GM23338 (cell line): ENCODE results near the gene L3MBTL4. TPM values are rescaled to one million over a fixed set of nuclear protein-coding genes. Genes with fewer than 3 reads are reported as not detected.

Source experiments
- ATAC-seq: fragments of 200-7000 bp; cut with Tn5 transposase; 3 replicates; pipeline ENCODE4 v1.9.1; 2020
- DNase-seq: peaks from one replicate; pipeline ENCODE4 v3.0.0-alpha.2; 2015; ENCODE audit warnings: low spot score
- H2AFZ ChIP-seq: fragments of 200-600 bp; sonication (generic); 2 replicates; pipeline ENCODE4 v1.8.0; 2016; ENCODE audit warnings: antibody characterized with exemption, mild to moderate bottlenecking, moderate library complexity
- H3F3A ChIP-seq: fragments of 200-600 bp; sonication (generic); replicated peaks from 2 replicates; pipeline ENCODE4 v1.8.0; 2017; ENCODE audit warnings: antibody characterized with exemption, mixed run types, low read depth
- H3K27ac ChIP-seq: fragments of 200-600 bp; sonication (generic); 2 replicates; pipeline ENCODE4 v1.6.1; 2016; ENCODE audit warnings: low read depth
- H3K27me3 ChIP-seq: fragments of 200-600 bp; sonication (generic); 2 replicates; pipeline ENCODE4 v1.8.0; 2016; ENCODE audit warnings: mild to moderate bottlenecking, mixed run types, moderate library complexity; ENCODE audit not compliant: insufficient read depth
- H3K36me3 ChIP-seq: fragments of 200-600 bp; sonication (generic); 2 replicates; pipeline ENCODE4 v1.8.0; 2016; ENCODE audit warnings: mild to moderate bottlenecking; ENCODE audit not compliant: insufficient read depth
- H3K4me1 ChIP-seq: fragments of 200-600 bp; sonication (generic); 2 replicates; pipeline ENCODE4 v1.8.0; 2016; ENCODE audit warnings: mild to moderate bottlenecking, moderate library complexity; ENCODE audit not compliant: insufficient read depth
- H3K4me2 ChIP-seq: fragments of 200-600 bp; sonication (generic); 2 replicates; pipeline ENCODE4 v1.7.1; 2017; ENCODE audit warnings: mixed run types
- H3K4me3 ChIP-seq: fragments of 200-600 bp; sonication (generic); 2 replicates; pipeline ENCODE4 v1.6.1; 2016; ENCODE audit warnings: mixed run types
- H3K79me2 ChIP-seq: fragments of 200-600 bp; sonication (generic); replicated peaks from 2 replicates; pipeline ENCODE4 v1.8.0; 2017; ENCODE audit warnings: mild to moderate bottlenecking; ENCODE audit not compliant: insufficient read depth
- H3K9me2 ChIP-seq: fragments of 200-600 bp; sonication (generic); 2 replicates; pipeline ENCODE4 v1.8.0; 2017; ENCODE audit not compliant: insufficient read depth
- H4K20me1 ChIP-seq: fragments of 200-600 bp; sonication (generic); replicated peaks from 2 replicates; pipeline ENCODE4 v1.8.0; 2017; ENCODE audit warnings: mild to moderate bottlenecking; ENCODE audit not compliant: insufficient read depth
- H3K27ac Mint-ChIP-seq: 2 replicates; pipeline ENCODE4 v1.8.0; 2020; ENCODE audit warnings: inconsistent platforms, mild to moderate bottlenecking, moderate library complexity, mixed read lengths
- H3K27me3 Mint-ChIP-seq: 3 replicates; pipeline ENCODE4 v1.8.0; 2022; ENCODE audit warnings: low read depth, mild to moderate bottlenecking, moderate library complexity, mixed read lengths, inconsistent platforms; ENCODE audit not compliant: insufficient read depth, poor library complexity
- H3K36me3 Mint-ChIP-seq: 3 replicates; pipeline ENCODE4 v1.8.0; 2021; ENCODE audit warnings: low read depth, mild to moderate bottlenecking, inconsistent platforms, moderate library complexity, mixed read lengths
- H3K4me1 Mint-ChIP-seq: 3 replicates; pipeline ENCODE4 v1.8.0; 2020; ENCODE audit warnings: mild to moderate bottlenecking, inconsistent platforms, mixed read lengths
- H3K4me3 Mint-ChIP-seq: 3 replicates; pipeline ENCODE4 v1.8.0; 2021; ENCODE audit warnings: moderate library complexity, mild to moderate bottlenecking, inconsistent platforms, mixed read lengths
- H3K9me3 Mint-ChIP-seq: 3 replicates; pipeline ENCODE4 v1.8.0; 2020; ENCODE audit warnings: moderate library complexity, mild to moderate bottlenecking, inconsistent platforms, mixed read lengths
- CREB1 ChIP-seq: fragments of 250-450 bp; sonication (Bioruptor Pico); IDR thresholded peaks from 2 replicates; pipeline ENCODE4 v1.5.0; 2020; ENCODE audit warnings: low read depth, mild to moderate bottlenecking, moderate library complexity
- CTCF ChIP-seq, 2 experiments: fragments of 200-600 bp in 1 of 2; sonication (generic) in 1 of 2; conservative IDR thresholded peaks; 2 replicates each; pipeline versions ENCODE4 v1.5.1 to v1.6.1; 2016 to 2017; ENCODE audit warnings: antibody characterized with exemption in 2 of 2, low read depth in 2 of 2, mild to moderate bottlenecking in 2 of 2, moderate library complexity in 1 of 2
- ETS1 ChIP-seq: IDR thresholded peaks from 2 replicates; pipeline ENCODE4 v1.6.1; 2016; ENCODE audit warnings: antibody characterized with exemption
- EZH2 ChIP-seq: fragments of 200-600 bp; sonication (generic); IDR thresholded peaks from one replicate; pipeline ENCODE4 v1.8.0; 2017; ENCODE audit warnings: antibody characterized with exemption, mild to moderate bottlenecking, low read depth; ENCODE audit not compliant: unreplicated experiment
- EZH2phosphoT487 ChIP-seq: fragments of 200-600 bp; sonication (generic); IDR thresholded peaks from one replicate; pipeline ENCODE4 v1.8.1; 2018; ENCODE audit warnings: antibody characterized with exemption; ENCODE audit not compliant: unreplicated experiment
- JUNB ChIP-seq: IDR thresholded peaks from one replicate; pipeline ENCODE4 v1.6.1; 2016; ENCODE audit warnings: antibody characterized with exemption; ENCODE audit not compliant: unreplicated experiment
- NANOG ChIP-seq: IDR thresholded peaks from 2 replicates; pipeline ENCODE4 v1.6.1; 2016; ENCODE audit warnings: antibody characterized with exemption, borderline replicate concordance
- POLR2AphosphoS5 ChIP-seq: IDR thresholded peaks from 2 replicates; pipeline ENCODE4 v1.6.1; 2016; ENCODE audit warnings: antibody characterized with exemption, low read depth
- STAT1 ChIP-seq: IDR thresholded peaks from one replicate; pipeline ENCODE4 v1.6.1; 2016; ENCODE audit warnings: antibody characterized with exemption; ENCODE audit not compliant: unreplicated experiment
- ZNF331 ChIP-seq: fragments of 250-450 bp; sonication (Bioruptor Pico); IDR thresholded peaks from 2 replicates; pipeline ENCODE4 v1.5.0; 2020; ENCODE audit warnings: low read depth, mild to moderate bottlenecking, moderate library complexity
- ZNF462 ChIP-seq: fragments of 250-450 bp; sonication (Bioruptor Pico); IDR thresholded peaks from 2 replicates; pipeline ENCODE4 v1.5.0; 2020; ENCODE audit warnings: mild to moderate bottlenecking, moderate library complexity
- polyA plus RNA-seq: library from polyadenylated mRNA; unstranded; fragments of >200 nt; fragmentation: Nextera tagmentation; extraction: Ambion mirVana; gene quantifications from 2 replicates; pipeline ENCODE4 v1.2.1, GENCODE V29; 2016
- total RNA-seq: library from RNA; depleted of rRNA; stranded (reverse); fragments of >200 nt; shearing (Covaris generic); gene quantifications from 2 replicates; pipeline ENCODE4 v1.2.3, GENCODE V29; 2014

Gene L3MBTL4
- total and polyA plus RNA-seq, 2 experiments from 2014 or later, result 0.48 to 2.8 TPM

GRCh38 chr18:6055711-6056110, 359.0 kb downstream of the L3MBTL4 start (continued):
- no peak for TF ChIP-seq EZH2phosphoT487

GRCh38 chr18:6054256-6054842, 360.4 kb downstream of the L3MBTL4 start:
- H3K36me3 Mint-ChIP-seq, result no peaks in the 10 kb centered on the region
- Histone ChIP-seq H3K36me3 (no peaks in the 10 kb centered on the region), H3F3A (no peaks in the 10 kb centered on the region), H3K4me3 (no peak overlapping the region), H2AFZ (no peak overlapping the region), H3K79me2 (no peaks in the 10 kb centered on the region), H3K4me1 (peaks cover 34% of the 10 kb centered on the region), H4K20me1 (no peaks in the 10 kb centered on the region), H3K27me3 (no peaks in the 10 kb centered on the region), H3K9me2 (no peaks in the 10 kb centered on the region), H3K4me2 (no peak overlapping the region), H3K27ac (no peak overlapping the region)
- ATAC-seq (no peak), DNase-seq (no peak)
- no peak overlapping the region for H3K27ac Mint-ChIP-seq
- H3K27me3 Mint-ChIP-seq, result peaks cover 4% of the 10 kb centered on the region
- no peaks in the 10 kb centered on the region for H3K9me3 Mint-ChIP-seq
- H3K4me3 Mint-ChIP-seq, result no peak overlapping the region
- TF ChIP-seq POLR2AphosphoS5 (no peak), EZH2 (no peak), JUNB (no peak), CREB1 (no peak)
- H3K4me1 Mint-ChIP-seq, result peaks cover 30% of the 10 kb centered on the region; the same call in 2 of the 3 replicates

- Histone ChIP-seq H4K20me1 (no peaks in the 10 kb centered on the region), H3K27me3 (no peaks in the 10 kb centered on the region), H3K9me2 (no peaks in the 10 kb centered on the region), H3K27ac (no peak overlapping the region), H3F3A (no peaks in the 10 kb centered on the region), H3K36me3 (no peaks in the 10 kb centered on the region), H2AFZ (no peak overlapping the region), H3K79me2 (no peaks in the 10 kb centered on the region), H3K4me1 (peaks cover 19% of the 10 kb centered on the region), H3K4me2 (no peak overlapping the region), H3K4me3 (no peak overlapping the region)
- no peaks in the 10 kb centered on the region for H3K9me3 Mint-ChIP-seq
- no peak for ATAC-seq
- H3K27ac Mint-ChIP-seq, result no peak overlapping the region
- H3K4me3 Mint-ChIP-seq, result no peak overlapping the region
- H3K4me1 Mint-ChIP-seq, result peaks cover 20% of the 10 kb centered on the region; the same call in 2 of the 3 replicates
- DNase-seq, result no peak
- no peaks in the 10 kb centered on the region for H3K36me3 Mint-ChIP-seq
- H3K27me3 Mint-ChIP-seq, result peaks cover 4% of the 10 kb centered on the region
- TF ChIP-seq NANOG (no peak), ETS1 (no peak), POLR2AphosphoS5 (no peak), STAT1 (no peak), JUNB (no peak), ZNF462 (no peak), CTCF (conservative IDR thresholded peaks at IDR 0.05; ENCODE audit: low read depth in 2 of 2) (no peak), ZNF331 (CRISPR knock-in tag) (no peak), EZH2 (no peak), EZH2phosphoT487 (no peak)
These were observed 362.2 kb downstream of the L3MBTL4 start for GRCh38 chr18:6052449-6052913.
